ENCODE results near the gene SMU1.
A peak's percentile ranks its signal among the peaks of the same experiment; 100 is the strongest.

Gene SMU1

DNA sequence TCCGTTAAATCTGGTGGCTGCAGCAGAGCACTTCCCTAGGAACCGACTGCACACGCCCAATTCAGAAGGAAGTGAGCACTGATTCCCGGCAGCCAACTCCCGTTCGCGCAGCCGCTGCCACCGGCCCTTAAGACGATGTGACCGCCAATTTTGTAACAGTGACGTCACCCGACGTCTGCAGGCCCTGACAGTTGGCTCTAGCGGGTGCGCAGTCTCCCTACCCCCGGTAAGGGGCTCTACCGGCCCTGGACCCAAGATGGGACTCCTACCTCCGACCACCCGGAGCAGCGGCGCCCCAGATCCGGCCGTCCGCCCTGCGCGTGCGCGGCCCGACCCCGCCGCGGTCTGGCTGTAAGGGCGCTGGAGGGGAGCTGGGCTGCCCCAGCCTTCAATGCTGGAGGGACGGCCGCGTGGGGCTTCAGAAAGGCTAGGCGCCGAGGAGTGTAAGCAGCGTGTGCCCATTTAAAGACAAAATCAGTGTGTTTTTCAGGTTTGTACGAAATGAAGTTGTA is 32.3 kb downstream of the SMU1 start:
- peak; percentile 15 to 56 for DNase-seq

DNA sequence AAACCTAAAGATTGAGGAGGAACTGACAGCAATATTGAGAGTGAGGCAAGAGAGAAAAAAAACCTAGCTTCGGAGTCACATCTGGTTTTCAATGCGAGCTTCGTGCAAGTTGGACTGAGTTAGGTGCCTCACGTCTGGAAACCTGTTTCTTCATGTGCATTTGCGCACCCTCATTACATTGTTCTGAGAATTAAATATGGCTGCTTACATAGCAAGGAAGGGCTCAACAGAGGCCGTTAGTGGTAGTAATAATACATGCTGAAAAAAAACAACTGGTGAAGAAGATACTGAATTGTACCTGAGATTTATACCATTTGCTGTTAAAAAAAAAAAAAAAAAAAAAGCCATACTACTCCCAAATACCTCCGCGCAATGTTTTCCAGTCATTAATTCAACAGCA is 32.8 kb downstream of the SMU1 start:
- no peak for DNase-seq

DNA sequence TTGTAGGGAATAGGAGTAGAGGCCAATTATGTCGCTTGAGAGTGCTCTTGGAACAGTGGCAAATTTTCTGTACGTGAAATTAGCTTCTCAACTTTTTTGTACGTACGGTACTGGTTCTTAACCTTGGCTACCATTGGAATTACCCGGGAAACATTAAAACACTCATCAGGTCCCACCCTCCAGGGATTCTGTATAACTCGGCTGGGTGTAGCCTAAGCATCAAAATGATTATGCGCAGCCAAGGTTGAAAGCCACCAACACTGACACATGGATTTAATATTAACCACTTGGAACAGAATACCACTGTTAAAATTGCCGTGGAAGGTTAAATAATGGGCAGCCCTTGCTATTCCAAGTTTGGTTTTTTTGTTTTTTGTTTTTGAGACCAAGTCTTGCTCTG is 34.0 kb downstream of the SMU1 start:
- no peak for DNase-seq

DNA sequence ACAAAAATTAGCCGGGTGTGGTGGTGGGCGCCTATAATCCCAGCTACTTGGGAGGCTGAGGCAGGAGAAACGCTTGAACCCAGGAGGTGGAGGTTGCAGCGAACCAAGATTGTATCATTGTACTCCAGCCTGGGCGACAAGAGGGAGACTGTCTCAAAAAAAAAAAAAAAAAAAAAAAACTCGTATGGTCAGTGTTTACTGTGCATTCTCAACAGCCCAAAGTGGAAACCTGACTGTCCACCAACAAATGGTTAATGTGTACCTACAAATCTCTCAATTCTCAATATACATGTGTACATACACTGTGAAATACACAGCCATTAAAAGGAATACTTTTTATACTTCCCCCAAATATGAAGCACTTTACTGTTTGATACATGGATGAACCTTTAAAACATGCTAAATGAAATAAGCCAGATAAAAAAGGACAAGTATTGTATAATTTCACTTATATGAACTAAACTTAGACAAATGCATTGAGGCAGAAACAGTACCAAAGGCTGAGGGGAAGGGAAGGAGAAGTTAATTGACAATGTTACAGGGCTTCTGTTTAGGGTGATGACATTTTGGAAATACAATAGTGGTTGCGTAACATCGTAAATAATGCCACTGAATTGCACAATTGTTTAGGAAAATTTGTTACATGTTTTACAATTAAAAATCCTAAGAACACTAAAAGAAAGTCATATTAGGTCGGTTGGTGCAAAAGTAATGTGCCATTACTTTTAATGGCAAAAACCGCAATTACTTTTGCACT is 34.9 kb downstream of the SMU1 start:
- DNase-seq: no peak

DNA sequence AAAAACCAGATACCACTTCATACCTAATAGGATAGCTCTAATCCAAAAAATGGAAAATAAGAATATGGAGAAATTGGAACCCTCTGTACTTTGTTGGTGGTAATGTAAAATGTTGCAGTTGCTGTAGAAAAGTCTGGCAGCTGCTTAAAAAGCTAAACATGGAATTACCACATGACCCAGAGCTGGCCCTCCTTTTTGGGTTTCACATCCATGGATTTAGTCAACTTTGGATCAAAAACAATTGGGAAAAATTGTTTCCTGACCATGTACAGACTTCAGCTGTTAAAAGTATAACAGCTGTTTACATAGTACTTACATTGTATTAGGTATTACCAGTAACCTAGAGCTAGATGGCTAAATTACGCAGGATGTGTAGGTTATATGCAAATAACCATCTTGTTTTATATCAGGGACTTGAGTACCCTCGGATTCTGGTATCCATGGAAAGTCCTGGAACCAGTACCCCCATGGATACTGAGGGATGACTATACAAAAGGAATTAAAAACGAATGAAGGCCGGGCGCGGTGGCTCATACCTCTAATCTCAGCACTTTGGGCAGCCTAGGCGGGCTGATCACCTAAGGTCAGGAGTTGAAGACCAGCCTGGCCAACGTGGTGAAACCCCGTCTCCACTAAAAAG is 35.6 kb downstream of the SMU1 start:
- DNase-seq: no peak

DNA sequence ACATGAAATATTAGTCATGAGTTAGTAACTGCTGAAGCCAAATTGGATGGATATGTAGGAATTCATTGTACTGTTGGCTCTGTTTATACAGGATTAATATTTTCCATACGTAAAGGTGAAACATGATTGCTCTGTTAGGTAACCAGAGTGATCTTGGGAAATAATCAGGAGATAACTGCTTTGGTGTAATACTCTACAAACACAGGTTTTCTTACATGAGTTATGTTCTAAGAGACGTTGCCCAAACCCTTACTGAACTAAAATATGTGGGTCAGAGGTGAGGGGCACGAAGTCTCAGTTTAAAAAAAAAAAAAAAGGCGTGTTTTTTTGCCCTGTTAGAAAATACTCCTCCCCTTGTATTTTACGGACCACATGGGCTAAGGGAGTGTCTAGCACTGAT is 43.6 kb downstream of the SMU1 start:
- DNase-seq: no peak

DNA sequence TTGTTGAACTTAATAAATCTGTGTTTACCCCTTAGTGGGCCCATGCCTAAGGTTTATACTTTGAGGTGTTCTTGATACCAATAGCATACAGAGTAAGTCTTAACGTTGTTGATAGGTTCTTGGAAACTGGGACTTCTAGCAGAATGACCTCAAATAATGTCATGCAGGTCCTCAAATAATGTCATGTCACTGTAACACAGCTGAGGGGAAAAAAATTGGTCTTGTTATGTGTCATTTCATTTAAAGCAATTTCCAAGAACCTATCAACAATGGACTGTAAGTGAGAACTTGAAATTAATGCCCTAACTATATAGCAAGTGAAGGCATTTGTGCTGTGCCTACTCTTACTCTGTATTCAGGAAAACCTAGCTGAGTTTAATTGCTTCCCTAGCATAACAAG is 44.2 kb downstream of the SMU1 start:
- no peak for DNase-seq

DNA sequence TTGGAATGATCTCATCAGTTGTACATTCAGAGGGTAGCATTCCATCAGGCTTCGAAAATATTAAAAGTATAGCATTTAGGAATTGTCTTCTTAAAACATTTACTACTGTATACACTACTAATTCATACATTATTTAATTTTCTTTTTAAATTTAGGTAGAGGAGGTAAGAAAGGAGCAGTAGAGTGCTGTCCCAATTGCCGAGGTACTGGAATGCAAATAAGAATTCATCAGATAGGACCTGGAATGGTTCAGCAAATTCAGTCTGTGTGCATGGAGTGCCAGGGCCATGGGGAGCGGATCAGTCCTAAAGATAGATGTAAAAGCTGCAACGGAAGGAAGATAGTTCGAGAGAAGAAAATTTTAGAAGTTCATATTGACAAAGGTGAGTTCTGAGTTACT is 46.2 kb downstream of the SMU1 start:
- DNase-seq: no peak

DNA sequence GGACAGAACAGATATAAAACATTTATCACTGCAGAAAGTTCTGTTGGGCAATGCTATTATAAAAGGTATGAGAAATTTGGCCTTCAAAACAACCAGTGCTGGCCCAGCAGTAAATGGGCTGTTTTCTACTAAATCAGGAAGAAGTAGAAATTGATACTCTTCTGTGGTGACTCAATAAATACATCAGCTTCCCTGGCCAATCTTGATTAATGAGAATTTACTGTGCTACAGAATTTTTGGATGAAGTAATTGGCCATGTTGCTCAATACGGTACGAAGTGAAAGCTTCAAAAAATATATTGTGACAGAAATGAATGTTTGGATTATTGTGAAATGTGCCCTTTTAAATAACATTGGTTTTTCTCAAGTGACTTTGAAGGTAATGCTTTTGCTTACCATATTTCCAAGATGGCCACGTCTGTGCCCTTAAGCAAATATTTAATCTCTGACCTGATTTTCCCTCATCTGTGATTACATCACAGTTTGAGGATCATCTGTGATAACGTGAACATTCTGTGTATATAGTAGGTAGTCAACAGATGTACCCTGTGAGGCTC is 47.2 kb downstream of the SMU1 start:
- DNase-seq: no peak

DNA sequence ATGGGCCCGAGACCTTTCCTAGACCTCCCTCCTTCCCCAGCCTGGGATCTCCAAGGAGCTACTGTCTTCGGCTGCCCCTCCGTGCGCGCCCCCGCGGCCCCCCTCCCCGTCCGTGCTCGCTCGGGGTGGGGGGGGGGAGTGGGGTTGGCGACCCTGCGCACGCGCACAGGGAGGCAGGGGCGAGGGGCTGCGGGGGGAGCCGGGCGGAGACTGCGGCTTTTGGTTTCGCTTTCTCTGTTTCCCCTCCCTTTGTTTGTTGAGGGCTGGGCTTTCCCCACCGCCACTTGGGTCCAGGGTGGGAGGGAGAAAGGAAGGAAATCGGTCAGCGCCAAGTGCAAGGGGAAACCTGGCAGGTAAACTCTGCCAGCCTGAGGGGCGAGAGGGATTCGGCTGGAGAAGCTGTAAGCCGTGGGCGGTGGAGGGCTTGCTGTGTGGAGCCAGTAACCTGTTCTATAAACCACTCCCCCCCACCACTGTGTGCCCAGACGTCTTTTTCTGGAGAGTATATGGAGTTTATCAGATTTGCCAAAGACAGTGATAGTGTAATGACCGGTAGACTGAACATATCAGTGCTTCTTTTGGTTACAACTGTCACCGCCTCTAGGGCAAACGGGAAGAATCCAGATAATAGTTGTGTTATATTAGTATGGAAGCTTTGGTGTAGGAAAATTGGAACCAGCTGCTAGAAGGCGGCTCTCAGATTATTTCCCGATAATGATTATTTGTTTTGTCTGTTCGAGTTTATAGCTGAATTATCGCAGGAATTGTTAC is 50.7 kb downstream of the SMU1 start:
- peak; percentile 14 to 29 for DNase-seq

DNA sequence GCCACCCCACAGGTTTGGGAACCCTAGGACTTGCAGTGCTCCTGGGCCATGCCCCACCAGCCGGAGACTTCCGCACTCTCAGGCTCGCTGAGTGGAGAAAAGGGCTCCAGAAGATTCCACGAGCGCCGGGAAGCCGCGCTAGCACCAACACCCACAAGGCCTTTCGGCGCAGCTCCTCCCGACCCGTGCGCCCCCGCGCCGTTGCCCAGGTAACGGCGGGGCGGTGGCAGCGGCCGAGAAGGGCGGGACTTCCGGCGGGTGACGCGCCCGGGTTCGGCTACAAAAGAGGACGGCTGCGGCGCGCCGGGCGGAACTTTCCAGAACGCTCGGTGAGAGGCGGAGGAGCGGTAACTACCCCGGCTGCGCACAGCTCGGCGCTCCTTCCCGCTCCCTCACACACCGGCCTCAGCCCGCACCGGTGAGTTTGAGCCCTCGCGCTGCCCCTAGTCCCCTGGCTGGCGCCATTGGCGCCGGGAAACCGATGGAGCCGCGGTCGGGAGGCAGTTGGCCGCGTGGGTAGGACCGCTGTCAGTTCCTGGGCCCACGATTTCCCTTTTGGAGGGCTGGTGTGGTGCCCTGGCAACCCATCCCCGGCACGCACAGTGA is 51.4 kb downstream of the SMU1 start, which contains the start of gene DNAJA1:
Gene DNAJA1, plus strand, starts transcription at position 308 of the 606 bp plus-strand sequence. CDS start 1,212 bp downstream, outside the sequence.
- peak; percentile 30 to 85 for DNase-seq

DNA sequence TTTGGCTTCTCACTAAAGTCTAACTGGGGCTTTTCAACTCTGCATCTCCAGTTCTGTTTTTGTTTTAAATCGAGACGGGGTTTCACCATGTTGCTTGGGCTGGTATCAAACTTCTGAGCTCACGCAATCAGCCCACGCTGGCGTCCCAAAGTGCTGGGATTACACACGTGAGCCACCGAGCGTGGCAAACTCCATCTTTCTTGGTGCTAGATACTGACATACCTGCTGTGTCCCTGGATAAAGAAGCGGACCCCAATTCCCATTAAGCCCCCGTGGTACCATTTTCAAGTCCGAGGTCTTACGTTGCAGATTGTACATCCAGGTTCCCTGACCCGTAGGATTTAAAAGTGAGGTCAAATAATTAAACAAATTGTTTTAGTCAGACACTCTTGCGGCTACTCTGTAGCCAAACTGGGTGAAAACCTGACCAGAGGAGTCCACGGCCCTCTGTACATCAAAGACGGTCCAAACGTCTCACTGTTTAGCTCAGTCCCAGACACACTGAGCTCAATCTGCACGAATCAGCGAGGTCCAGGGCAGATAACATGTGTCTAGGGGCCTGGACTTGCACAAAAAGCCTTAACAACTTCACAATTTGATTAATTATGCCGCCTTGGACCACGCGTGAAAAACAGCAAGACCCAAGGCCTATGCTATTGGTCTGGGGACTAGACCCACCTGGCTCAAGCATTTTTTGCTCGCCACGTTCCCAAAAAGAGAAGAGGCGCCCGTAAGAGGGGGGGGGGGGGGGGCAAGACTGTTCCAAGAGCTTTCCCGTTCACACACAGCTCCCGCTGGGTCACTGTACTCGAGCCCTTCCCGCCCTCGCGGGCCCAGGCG is 52.1 kb downstream of the SMU1 start:
- no peak for DNase-seq

DNA sequence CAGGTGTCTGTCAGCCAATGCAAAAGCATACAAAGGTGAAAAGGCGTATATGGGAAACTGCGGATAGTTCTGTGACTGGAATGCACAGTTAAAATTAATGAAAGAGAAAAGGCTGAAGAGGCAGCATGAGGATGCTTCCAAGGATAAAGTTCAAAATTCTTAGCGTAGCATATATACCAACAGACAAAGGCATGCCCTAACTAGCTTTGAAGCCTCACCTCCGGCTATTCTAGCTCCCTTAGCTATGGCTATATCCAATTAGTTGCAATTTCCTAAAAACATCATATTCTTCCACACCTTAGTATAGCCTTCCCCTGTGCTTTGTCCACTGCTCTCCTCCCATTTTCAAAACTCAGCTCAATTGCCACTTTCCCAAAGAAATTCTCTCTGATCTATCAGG is 52.8 kb downstream of the SMU1 start:
- DNase-seq: no peak

DNA sequence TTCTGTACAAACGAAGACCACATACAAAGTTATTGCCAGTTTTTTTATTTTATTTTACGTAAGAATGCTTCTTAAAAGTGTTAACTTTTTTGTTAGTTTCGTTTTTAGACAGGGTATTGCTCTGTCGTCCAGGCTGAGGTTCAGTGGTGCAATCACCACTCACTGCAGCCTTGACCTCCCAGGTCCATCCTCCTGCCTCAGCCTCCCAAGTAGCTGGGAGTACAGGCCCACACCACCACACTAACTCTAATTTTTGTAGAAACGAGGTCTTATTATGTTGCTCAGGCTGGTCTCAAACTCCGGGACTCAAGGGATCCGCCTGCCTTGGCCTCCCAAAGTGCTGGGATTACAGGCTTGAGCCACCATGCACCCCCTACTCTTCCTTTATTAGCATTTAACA is 53.7 kb downstream of the SMU1 start:
- no peak for DNase-seq

DNA sequence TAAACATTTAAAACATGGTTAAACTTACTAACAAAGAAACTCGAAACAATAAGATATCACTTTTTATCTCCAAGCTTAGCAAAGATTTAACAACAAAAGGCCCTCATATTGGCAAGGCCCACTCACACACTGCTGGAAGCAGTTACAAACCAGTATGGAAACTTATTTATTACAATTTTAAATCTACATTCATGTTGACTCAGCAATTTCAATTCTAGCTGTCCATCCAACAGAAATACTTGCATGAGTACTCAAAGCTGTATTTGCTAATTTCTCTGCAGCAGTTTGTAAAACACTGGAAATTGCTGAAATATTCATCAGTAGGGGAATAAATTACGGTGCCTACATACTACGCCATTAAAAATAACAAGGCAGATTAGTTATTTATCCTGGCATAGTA is 54.2 kb downstream of the SMU1 start:
- no peak for DNase-seq

DNA sequence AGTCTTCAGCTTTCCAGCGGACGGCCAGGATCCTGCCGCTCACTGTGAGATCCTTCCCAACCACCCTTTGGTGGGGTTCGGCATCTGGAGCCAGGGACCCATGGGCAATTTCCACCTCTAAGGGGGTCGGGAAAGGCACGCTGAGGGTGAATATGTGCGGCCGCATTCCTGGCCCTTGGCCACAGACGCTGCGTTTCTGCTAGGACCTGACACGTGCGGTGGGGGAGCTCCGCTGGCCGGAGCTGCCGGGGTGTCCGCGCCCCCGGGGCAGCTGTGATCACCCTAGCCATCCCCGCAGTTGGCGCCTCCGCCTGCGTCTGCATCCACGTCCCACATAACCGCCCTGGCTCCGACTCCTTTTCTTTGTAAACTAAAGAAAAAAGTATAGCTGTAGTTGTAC is 56.7 kb downstream of the SMU1 start:
- DNase-seq: no peak

DNA sequence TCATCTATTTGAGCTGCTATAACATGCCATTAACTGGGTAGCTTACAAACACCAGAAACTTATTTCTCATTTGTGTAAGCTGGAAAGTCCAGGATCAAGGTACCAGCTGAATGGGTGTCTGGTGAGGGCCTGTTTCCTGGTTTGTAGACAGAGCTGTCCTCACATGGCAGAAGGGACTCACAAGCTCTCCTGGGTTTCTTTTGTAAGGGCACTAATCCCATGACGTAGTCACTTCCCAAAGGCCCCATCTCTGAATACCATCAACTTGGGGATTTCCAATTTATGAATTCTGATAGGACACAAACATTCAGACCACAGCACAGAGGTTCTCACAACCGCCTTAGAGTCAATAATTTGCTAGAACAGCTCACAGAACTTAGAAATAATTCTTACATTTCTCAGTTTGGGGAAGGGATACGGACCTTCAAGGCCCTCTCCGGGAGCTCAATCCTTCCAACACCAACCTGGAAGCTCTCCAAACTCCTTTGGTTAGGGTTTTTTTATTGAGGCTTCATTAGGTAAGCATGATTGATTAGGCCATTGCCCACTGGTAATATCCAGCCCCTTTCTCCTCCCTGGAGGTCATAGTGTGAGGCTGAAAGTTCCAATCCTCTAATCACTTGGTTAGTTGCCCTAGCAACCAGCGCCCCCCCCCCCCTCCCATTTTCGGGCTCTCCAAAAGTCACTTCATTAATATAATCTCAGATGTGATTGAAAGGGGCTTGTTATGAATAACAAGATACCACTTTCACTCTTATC is 59.0 kb downstream of the SMU1 start:
- DNase-seq: no peak

DNA sequence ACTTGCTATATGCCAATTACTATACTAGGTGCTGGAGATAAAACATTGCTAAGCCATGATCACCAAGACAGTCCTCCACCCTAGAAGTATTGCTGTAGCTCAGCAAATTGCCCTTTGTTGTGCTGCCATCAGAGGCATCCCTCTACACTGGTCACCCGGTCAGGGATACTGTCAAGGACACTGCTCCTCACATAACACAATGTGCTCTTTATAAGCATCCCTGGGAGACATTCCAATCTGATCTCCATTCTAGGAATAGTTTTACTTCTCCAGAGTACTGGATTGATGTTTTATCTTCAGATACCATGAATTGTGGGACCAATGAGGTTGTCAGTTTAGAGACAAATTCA is 61.8 kb downstream of the SMU1 start:
- DNase-seq: no peak

DNA sequence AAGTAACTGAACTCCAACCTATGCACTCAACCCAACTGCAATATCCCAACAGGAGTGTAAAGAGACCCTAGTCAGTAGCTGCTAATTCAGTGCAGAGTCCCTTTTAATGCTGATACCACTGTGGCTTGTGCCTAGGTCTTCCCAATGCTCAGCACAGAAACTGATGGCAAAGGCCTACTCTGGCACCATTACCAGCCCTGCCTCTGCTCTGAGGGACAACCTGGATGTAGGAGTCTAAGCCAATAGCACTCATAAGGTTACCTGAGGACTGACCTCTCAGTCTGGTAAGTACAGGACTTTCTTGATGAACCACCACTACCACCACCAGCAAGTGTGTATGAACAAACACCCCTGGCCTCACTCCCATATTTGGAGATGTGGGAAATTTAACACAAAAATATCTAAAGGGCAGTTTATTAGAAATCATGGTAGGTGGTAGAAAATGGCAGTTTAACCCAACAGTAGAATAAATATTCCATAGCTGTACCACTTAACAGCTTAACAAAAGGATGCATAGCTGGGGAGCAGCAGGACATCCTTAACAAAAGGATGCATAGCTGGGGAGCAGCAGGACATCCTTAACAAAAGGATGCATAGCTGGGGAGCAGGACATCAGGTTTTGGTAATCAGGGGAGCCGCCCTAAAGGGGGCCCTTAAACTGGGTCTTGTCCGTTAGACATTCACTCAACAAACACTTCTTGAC is 62.4 kb downstream of the SMU1 start:
- no peak for DNase-seq

DNA sequence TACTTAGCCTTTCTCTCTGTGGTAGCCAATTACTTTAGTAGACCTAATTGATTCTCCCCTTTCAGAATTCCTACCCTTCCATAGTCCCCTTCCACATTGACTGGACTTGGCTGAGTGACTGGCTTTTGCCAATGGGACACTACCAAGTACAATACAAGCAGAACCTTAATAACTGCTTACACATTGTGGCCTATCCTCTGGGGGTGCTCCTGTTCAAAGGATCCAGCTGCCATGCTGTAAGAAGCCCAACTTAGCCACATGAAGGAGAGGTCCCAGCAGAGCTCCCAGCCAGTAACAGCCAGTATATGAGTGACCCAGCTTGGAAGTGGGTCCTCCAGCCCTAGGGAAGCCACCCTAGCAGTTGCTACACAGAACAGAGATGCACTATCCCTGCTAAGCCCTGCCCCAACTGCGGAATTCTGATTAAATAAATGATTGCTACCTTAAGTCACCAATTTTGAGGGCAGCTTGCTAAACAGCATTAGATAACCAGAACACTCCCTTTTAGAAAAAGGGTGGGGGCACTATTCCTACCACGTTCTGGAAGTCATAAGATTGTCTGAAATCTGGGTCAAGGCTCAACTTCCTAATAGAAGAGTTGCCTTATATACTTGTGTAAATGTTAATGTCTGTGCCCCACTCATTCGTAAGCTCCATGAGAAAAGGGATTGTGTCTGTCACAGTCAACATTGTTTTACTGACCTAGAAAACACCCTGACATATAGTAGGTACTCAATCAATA is 64.0 kb downstream of the SMU1 start:
- DNase-seq: no peak

All from NCI-H187 (cell line).